ENCODE results near the gene TEX38. TPM values are rescaled to one million over a fixed set of nuclear protein-coding genes. Genes with fewer than 3 reads are reported as not detected.
A peak's percentile ranks its signal among the peaks of the same experiment; 100 is the strongest.

Gene TEX38
- total and polyA plus RNA-seq, 2 of the 13 experiments (the other 11 are each of a cell fraction or from before 2014, with no cell fraction given) = 0.18 TPM; not detected in 1

- TF ChIP-seq ARID4A (CRISPR knock-in tag; IDR thresholded peaks at IDR 0.05; ENCODE audit: borderline replicate concordance) = peak; percentile 44; the same call in 1 of the 2 replicates
- no peak; the same call in 1 of the 2 replicates for TF ChIP-seq ATF7-NPFF (CRISPR knock-in tag; IDR thresholded peaks at IDR 0.05; ENCODE audit: low read depth)
- TF ChIP-seq YY1 (IDR thresholded peaks at IDR 0.05; ENCODE audit: insufficient read depth, insufficient replicate concordance, low read depth, low read length) = peak; percentile 92
- TF ChIP-seq NFKBIZ (CRISPR knock-in tag; IDR thresholded peaks at IDR 0.05) = no peak
- no peak for TF ChIP-seq MXD4 (CRISPR knock-in tag; IDR thresholded peaks at IDR 0.05)
- no peak for TF ChIP-seq ZNF552 (CRISPR knock-in tag; IDR thresholded peaks at IDR 0.05; ENCODE audit: borderline replicate concordance)
- no peak for TF ChIP-seq ZNF589 (CRISPR knock-in tag; conservative IDR thresholded peaks at IDR 0.05)
- no peak for TF ChIP-seq RFX5 (IDR thresholded peaks at IDR 0.05; ENCODE audit: low read depth, low read length)
- no peak for TF ChIP-seq SP5 (CRISPR knock-in tag; IDR thresholded peaks at IDR 0.05; ENCODE audit: borderline replicate concordance, low read depth)
- 0 out of 2 replicates have a peak, but pooled peaks have one; percentile 58 for TF ChIP-seq ZNF34 (CRISPR knock-in tag; IDR thresholded peaks at IDR 0.05; ENCODE audit: borderline replicate concordance)
- TF ChIP-seq ZNF382 (CRISPR knock-in tag; IDR thresholded peaks at IDR 0.05; ENCODE audit: borderline replicate concordance) = no peak
- TF ChIP-seq ZNF687 (CRISPR knock-in tag; IDR thresholded peaks at IDR 0.05) = peak; percentile 71
- no peak for TF ChIP-seq NCOA2 (CRISPR knock-in tag; IDR thresholded peaks at IDR 0.05)
- no peak for TF ChIP-seq PBX3 (CRISPR knock-in tag; IDR thresholded peaks at IDR 0.05; ENCODE audit: borderline replicate concordance)
- no peak for TF ChIP-seq ZNF275 (CRISPR knock-in tag; IDR thresholded peaks at IDR 0.05; ENCODE audit: borderline replicate concordance)
- no peak for TF ChIP-seq ZFYVE20 (CRISPR knock-in tag; IDR thresholded peaks at IDR 0.05; ENCODE audit: borderline replicate concordance, low read depth)
- TF ChIP-seq MED1 (CRISPR knock-in tag; IDR thresholded peaks at IDR 0.05) = no peak
Measured at GRCh38 chr1:46667782-46668760, 3.6 kb upstream of the TEX38 start, which contains the start of gene ATPAF1 (continued).
